Trophoblast cell (in vitro differentiated cells and primary cell): Measurements from ENCODE around the gene TTC16.

Source experiments
- DNase-seq, 2 donors: peaks; one replicate each; pipeline ENCODE4 v3.0.0-alpha.2; 2016
- H2AFZ ChIP-seq: 2 replicates; pipeline ENCODE4 v1.6.1; 2013; ENCODE audit warnings: low read length, moderate library complexity, mild to moderate bottlenecking; ENCODE audit not compliant: insufficient read depth, poor library complexity
- H2AK5ac ChIP-seq: 2 replicates; pipeline ENCODE4 v1.6.1; 2013; ENCODE audit warnings: mild to moderate bottlenecking, low read length
- H2BK120ac ChIP-seq: 2 replicates; pipeline ENCODE4 v1.6.1; 2013; ENCODE audit warnings: low read length, mild to moderate bottlenecking, moderate library complexity; ENCODE audit not compliant: insufficient read depth, poor library complexity
- H2BK12ac ChIP-seq: 2 replicates; pipeline ENCODE4 v1.6.1; 2013; ENCODE audit warnings: mild to moderate bottlenecking, low read length, moderate library complexity
- H2BK5ac ChIP-seq: 2 replicates; pipeline ENCODE4 v1.6.1; 2013; ENCODE audit warnings: low read length, low read depth, moderate library complexity, mild to moderate bottlenecking; ENCODE audit not compliant: poor library complexity
- H3K14ac ChIP-seq: 2 replicates; pipeline ENCODE4 v1.6.1; 2013; ENCODE audit warnings: mild to moderate bottlenecking, low read length
- H3K18ac ChIP-seq: 2 replicates; pipeline ENCODE4 v1.6.1; 2013; ENCODE audit warnings: mild to moderate bottlenecking, low read length
- H3K23ac ChIP-seq: 2 replicates; pipeline ENCODE4 v1.6.1; 2013; ENCODE audit warnings: low read length
- H3K27ac ChIP-seq: 2 replicates; pipeline ENCODE4 v1.5.1; 2013; ENCODE audit warnings: low read depth, mild to moderate bottlenecking, inconsistent platforms, low read length, moderate library complexity
- H3K27me3 ChIP-seq: 2 replicates; pipeline ENCODE4 v1.6.1; 2013; ENCODE audit warnings: inconsistent platforms, mild to moderate bottlenecking, low read length, moderate library complexity; ENCODE audit not compliant: insufficient read depth
- H3K36me3 ChIP-seq, 2 experiments: 1 replicate in 1 of 2; 2 replicates in 1 of 2; pipeline ENCODE4 v1.6.1; 2013; ENCODE audit warnings: low read length in 2 of 2, mild to moderate bottlenecking in 2 of 2, moderate library complexity in 1 of 2; ENCODE audit not compliant: insufficient read depth in 2 of 2, control insufficient read depth in 1 of 2
- H3K4ac ChIP-seq: 2 replicates; pipeline ENCODE4 v1.6.1; 2013; ENCODE audit warnings: low read depth, mild to moderate bottlenecking, low read length, moderate library complexity
- H3K4me1 ChIP-seq, 2 experiments: 1 replicate in 1 of 2; 2 replicates in 1 of 2; pipeline ENCODE4 v1.6.1; 2013; ENCODE audit warnings: low read length in 2 of 2, mild to moderate bottlenecking in 2 of 2, moderate library complexity in 1 of 2; ENCODE audit not compliant: insufficient read depth in 2 of 2, control insufficient read depth in 1 of 2
- H3K4me2 ChIP-seq: 2 replicates; pipeline ENCODE4 v1.6.1; 2013; ENCODE audit warnings: inconsistent platforms, mild to moderate bottlenecking, low read length, moderate library complexity
- H3K4me3 ChIP-seq: 2 replicates; pipeline ENCODE4 v1.5.1; 2013; ENCODE audit warnings: mild to moderate bottlenecking, low read depth, low read length, inconsistent platforms
- H3K79me1 ChIP-seq: one replicate; pipeline ENCODE4 v1.6.1; 2013; ENCODE audit warnings: low read length
- H3K79me2 ChIP-seq: 2 replicates; pipeline ENCODE4 v1.6.1; 2013; ENCODE audit warnings: low read length, mild to moderate bottlenecking; ENCODE audit not compliant: control insufficient read depth, insufficient read depth, poor library complexity
- H3K9ac ChIP-seq: 2 replicates; pipeline ENCODE4 v1.6.1; 2013; ENCODE audit warnings: mild to moderate bottlenecking, low read length
- H3K9me3 ChIP-seq: 2 replicates; pipeline ENCODE4 v1.6.1; 2013; ENCODE audit warnings: low read depth, mild to moderate bottlenecking, control low read depth, inconsistent platforms, low read length; ENCODE audit not compliant: insufficient read depth
- H4K12ac ChIP-seq: 2 replicates; pipeline ENCODE4 v1.6.1; 2013; ENCODE audit warnings: low read depth, mild to moderate bottlenecking, low read length, moderate library complexity
- H4K8ac ChIP-seq: 2 replicates; pipeline ENCODE4 v1.6.1; 2013; ENCODE audit warnings: low read depth, mild to moderate bottlenecking, low read length, moderate library complexity
- H4K91ac ChIP-seq: one replicate; pipeline ENCODE4 v1.6.1; 2013; ENCODE audit warnings: low read depth, mild to moderate bottlenecking, low read length, moderate library complexity
- WGBS: extraction: QIAGEN DNeasy Blood & Tissue Kit; methylation state at CpG from one replicate; pipeline ENCODE4 v1.1.7; 2013; ENCODE audit warnings: missing lambda C conversion rate; ENCODE audit not compliant: insufficient read length, insufficient coverage; ENCODE audit errors: extremely low coverage; 5-methylcytosine and 5-hydroxymethylcytosine counted together

TTC16 gene

GRCh38 chr9:127698386-127698785, 17.5 kb upstream of the TTC16 start:
- no peak overlapping the region for H2BK12ac ChIP-seq
- H3K4me2 ChIP-seq, result no peak overlapping the region
- no peak overlapping the region for H4K8ac ChIP-seq
- H2BK5ac ChIP-seq, result no peak overlapping the region
- DNase-seq, result no peak
- H3K9me3 ChIP-seq, result no peaks in the 10 kb centered on the region
- no peak overlapping the region for H2BK120ac ChIP-seq
- H3K27me3 ChIP-seq, result no peaks in the 10 kb centered on the region
- no peak overlapping the region for H4K12ac ChIP-seq
- H3K4me3 ChIP-seq, result no peak overlapping the region
- H3K23ac ChIP-seq, result no peak overlapping the region
- no peaks in the 10 kb centered on the region for H3K36me3 ChIP-seq
- H3K79me2 ChIP-seq, result no peaks in the 10 kb centered on the region
- no peak overlapping the region for H2AK5ac ChIP-seq
- peaks cover 0 to 3% of the 10 kb centered on the region in 2 experiments for H3K4me1 ChIP-seq
- H3K9ac ChIP-seq, result no peak overlapping the region
- H3K14ac ChIP-seq, result no peak overlapping the region
- no peak overlapping the region for H3K18ac ChIP-seq
- H3K4ac ChIP-seq, result no peak overlapping the region
- H3K27ac ChIP-seq, result no peak overlapping the region
- H2AFZ ChIP-seq, result no peak overlapping the region
- WGBS, result no CpG with 5 or more reads among the region's 5 CpGs
- no peak overlapping the region for H4K91ac ChIP-seq
- H3K79me1 ChIP-seq, result peaks cover 3% of the 10 kb centered on the region

- Histone ChIP-seq H2BK5ac (no peak overlapping the region), H2BK120ac (peak overlapping the region; percentile 1), H3K14ac (peak overlapping the region; percentile 18), H2AK5ac (no peak overlapping the region), H2AFZ (peak overlapping the region; percentile 24), H3K36me3 (no peaks in the 10 kb centered on the region), H3K4ac (peak overlapping the region; percentile 5), H4K12ac (peak overlapping the region; percentile 60), H4K91ac (peak overlapping the region; percentile 40), H3K9ac (no peak overlapping the region), H3K4me1 (peaks cover 0 to 3% of the 10 kb centered on the region in 2 experiments), H2BK12ac (no peak overlapping the region), H3K4me3 (peak overlapping the region; percentile 46), H3K27ac (no peak overlapping the region), H3K4me2 (peak overlapping the region; percentile 92), H3K27me3 (no peaks in the 10 kb centered on the region), H3K18ac (peak overlapping the region; percentile 4), H3K79me2 (no peaks in the 10 kb centered on the region), H3K9me3 (no peaks in the 10 kb centered on the region), H3K23ac (no peak overlapping the region), H4K8ac (peak overlapping the region; percentile 76), H3K79me1 (peaks cover 3% of the 10 kb centered on the region)
- no CpG with 5 or more reads among the region's 41 CpGs for WGBS
- DNase-seq, result peak; percentile 96 to 98
Observed at GRCh38 chr9:127698985-127699670, 16.8 kb upstream of the TTC16 start.

GRCh38 chr9:127700140-127700539, 15.7 kb upstream of the TTC16 start:
- Histone ChIP-seq H3K14ac (no peak overlapping the region), H3K4me3 (no peak overlapping the region), H3K27ac (no peak overlapping the region), H2BK12ac (no peak overlapping the region), H3K36me3 (no peaks in the 10 kb centered on the region), H3K18ac (no peak overlapping the region), H2AFZ (no peak overlapping the region), H4K91ac (no peak overlapping the region), H4K12ac (no peak overlapping the region), H2BK120ac (no peak overlapping the region), H3K27me3 (no peaks in the 10 kb centered on the region), H3K4ac (no peak overlapping the region), H3K23ac (no peak overlapping the region), H3K9me3 (no peaks in the 10 kb centered on the region), H2AK5ac (no peak overlapping the region), H2BK5ac (no peak overlapping the region), H3K4me1 (peaks cover 0 to 3% of the 10 kb centered on the region in 2 experiments), H3K79me1 (peaks cover 3% of the 10 kb centered on the region), H3K79me2 (no peaks in the 10 kb centered on the region), H3K9ac (no peak overlapping the region), H4K8ac (no peak overlapping the region), H3K4me2 (no peak overlapping the region)
- DNase-seq, result no peak
- no CpG with 5 or more reads among the region's 2 CpGs for WGBS

- no peak overlapping the region for H3K23ac ChIP-seq
- peaks cover 0 to 3% of the 10 kb centered on the region in 2 experiments for H3K4me1 ChIP-seq
- H3K9ac ChIP-seq, result no peak overlapping the region
- no peaks in the 10 kb centered on the region for H3K79me2 ChIP-seq
- no peak overlapping the region for H3K4me3 ChIP-seq
- H3K4me2 ChIP-seq, result no peak overlapping the region
- no peak overlapping the region for H2BK120ac ChIP-seq
- WGBS, result no CpG with 5 or more reads among the region's 5 CpGs
- H3K9me3 ChIP-seq, result no peaks in the 10 kb centered on the region
- no peak overlapping the region for H4K12ac ChIP-seq
- no peak overlapping the region for H3K18ac ChIP-seq
- H2BK5ac ChIP-seq, result no peak overlapping the region
- no peak overlapping the region for H4K91ac ChIP-seq
- peaks cover 3% of the 10 kb centered on the region for H3K79me1 ChIP-seq
- H4K8ac ChIP-seq, result no peak overlapping the region
- no peak for DNase-seq
- no peak overlapping the region for H2AFZ ChIP-seq
- H3K27me3 ChIP-seq, result no peaks in the 10 kb centered on the region
- H3K36me3 ChIP-seq, result no peaks in the 10 kb centered on the region
- no peak overlapping the region for H2AK5ac ChIP-seq
- no peak overlapping the region for H3K14ac ChIP-seq
- no peak overlapping the region for H3K27ac ChIP-seq
- H3K4ac ChIP-seq, result no peak overlapping the region
- H2BK12ac ChIP-seq, result no peak overlapping the region
Observed at GRCh38 chr9:127700594-127701255, 15.2 kb upstream of the TTC16 start.
